Stimulated activated naive CD4-positive, alpha-beta T cell (primary cell): Measurements from ENCODE around the gene SLC9A3.

Experiments used
- DNase-seq, 6 experiments: peaks; one replicate each; lab custom pipeline; 2025; lab: John Stamatoyannopoulos, UW

Gene SLC9A3

DNA sequence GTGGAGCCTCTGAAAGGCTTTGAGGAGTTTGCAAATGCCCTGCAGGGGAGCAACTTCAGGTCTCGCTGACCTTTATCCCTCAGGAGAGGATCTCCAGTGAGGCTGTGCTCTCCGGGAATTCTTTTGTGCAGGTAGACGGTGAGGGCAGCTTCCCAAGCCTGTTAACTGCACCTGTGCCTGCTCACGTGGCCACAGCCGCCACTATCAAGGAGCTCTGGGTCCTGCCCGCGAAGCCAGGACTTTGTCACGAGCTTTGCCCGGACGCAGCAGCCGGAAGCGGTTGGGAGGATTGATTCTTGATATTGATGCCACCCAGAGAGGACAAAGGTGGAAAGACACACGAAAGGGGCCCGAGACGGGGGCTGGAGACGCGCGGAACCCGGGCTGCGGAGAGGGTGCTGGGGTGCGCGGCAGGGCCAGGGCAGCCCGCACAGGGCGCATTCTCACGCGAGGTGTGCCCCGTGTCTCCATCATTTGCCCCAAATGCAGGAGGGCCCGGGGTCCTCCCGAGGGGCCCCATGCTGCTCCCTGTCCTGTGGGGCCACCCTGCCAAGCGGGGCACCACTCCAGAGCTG, 18.2 kb downstream of the SLC9A3 start:
- DNase-seq, result no peak

DNA sequence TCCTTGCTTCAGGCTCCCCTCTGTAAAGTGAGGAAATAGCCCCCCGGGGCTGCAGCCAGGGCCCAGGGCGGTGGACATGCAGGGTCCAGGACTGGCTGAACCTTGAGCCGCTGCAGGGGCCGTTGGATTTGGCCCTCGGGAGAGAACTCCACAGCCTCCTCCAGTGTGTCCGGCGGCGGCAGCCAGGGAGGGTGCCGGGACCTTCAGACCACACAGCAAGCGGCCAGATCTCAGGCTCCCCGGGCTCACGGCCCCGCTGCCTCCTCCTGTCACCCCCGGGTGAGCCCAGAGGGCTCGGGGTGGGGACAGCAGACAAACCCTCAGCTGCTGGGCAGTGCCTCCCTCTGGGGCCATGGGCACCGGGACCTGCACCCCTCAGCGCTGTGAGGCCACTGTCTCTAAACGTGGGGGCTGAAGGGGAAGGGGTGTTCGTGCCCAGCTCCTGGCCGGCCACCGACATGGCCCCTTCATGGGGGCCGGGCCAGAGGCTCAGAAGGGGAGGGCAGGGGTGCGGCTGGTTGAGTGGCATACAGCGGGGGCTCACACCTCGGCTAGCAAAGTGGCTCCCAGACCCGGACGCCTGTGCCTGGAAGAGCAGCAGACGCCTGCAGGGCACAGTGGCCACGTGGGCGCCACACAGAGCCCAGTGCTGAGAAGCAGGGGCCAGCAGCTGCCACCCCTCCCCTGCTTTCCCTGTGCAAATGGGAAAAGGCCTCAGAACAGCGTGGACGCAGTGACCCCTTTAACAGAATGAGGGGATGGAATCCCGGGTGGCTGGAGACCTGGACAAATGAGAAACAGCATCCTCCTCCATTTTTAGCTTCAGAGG, 19.7 kb downstream of the SLC9A3 start:
- DNase-seq, result no peak

- no peak for DNase-seq
Measured at GRCh38 chr5:502325-503079, 21.7 kb downstream of the SLC9A3 start.

DNA sequence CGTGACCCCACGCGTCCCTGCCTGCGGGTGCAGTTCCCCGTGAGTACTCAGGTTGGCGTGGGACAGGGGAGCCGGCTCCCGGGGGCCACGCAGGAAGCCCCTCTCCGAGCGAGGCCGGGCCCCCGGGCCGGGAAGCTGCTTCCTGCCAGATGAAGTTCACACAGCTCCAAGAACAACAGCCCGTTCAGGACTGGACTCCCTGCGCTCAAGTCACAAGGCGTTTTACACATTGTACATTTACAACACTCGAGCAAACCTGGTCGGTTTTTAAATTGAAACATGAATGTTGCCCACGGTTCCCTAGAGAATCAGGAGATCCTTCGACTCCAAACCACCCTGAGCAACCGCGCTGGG, 22.4 kb downstream of the SLC9A3 start:
- no peak for DNase-seq

- no peak for DNase-seq
Measured at GRCh38 chr5:501105-501830, 23.0 kb downstream of the SLC9A3 start.

DNA sequence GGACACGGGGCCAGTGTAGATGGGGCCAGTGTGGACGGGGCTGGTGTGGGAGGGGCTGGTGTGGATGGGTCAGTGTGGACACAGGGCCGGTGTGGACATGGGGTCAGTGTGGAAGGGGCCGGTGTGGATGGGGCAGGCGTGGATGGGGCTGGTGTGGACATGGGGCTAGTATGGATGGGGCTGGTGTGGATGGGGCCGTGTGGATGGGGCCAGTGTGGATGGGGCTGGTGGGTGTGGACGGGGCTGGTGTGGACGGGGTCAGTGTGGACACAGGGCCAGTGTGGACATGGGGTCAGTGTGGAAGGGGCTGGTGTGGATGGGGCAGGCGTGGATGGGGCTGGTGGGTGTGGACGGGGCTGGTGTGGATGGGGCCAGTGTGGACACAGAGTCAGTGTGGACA, 23.8 kb downstream of the SLC9A3 start:
- no peak for DNase-seq

- DNase-seq, result no peak
Measured at GRCh38 chr5:499233-500209, 24.7 kb downstream of the SLC9A3 start.

GRCh38 chr5:497871-498509, 26.3 kb downstream of the SLC9A3 start:
- no peak for DNase-seq

DNA sequence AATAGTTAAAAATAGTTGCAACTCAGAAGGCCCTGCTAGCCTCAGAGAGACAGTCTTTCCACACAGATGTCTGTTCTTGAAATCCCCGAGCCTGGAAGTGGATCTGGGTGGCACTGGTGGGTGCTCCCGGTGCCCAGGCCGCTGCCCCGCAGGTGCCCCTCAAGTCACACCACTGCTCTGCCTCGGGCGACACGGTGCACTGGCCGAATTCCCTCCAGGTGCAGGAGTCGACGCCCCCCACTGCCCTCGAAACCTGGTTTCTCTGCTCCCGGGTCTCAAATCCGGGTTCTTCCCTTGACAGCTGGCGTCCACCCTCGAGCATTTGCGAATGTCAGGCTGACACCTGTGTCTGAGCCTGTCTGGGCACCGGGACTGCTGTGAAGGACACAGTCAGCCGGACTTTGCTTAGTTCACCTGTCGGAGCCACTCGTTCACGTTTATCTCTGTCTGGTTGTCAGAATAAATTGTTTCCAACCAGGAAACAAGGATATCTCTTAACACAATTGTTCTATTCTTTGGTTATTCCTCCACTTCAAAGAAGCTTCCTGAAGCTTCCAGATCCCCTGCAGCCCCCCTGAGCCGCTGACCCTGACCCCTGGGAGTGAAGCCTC, 27.1 kb downstream of the SLC9A3 start:
- no peak for DNase-seq

DNA sequence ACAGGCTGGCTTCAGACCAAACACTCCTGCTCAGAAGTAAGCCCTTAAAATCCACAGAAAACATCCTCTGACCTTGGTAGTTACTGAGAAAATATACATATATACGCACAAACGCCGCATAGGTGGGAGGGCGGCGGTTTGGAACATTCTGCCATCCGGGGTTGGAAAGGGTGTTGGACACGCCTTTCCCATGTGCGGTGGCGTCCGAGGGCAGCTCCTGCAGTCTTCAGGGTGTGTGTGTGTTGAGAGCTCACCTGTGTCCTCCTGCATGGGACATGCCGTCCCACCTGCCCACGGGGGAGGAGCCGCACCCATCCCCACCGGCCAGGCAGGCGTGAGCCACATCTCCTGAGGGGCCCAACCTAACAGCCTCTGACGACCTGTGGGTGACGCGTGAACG, 28.2 kb downstream of the SLC9A3 start:
- no peak for DNase-seq

DNA sequence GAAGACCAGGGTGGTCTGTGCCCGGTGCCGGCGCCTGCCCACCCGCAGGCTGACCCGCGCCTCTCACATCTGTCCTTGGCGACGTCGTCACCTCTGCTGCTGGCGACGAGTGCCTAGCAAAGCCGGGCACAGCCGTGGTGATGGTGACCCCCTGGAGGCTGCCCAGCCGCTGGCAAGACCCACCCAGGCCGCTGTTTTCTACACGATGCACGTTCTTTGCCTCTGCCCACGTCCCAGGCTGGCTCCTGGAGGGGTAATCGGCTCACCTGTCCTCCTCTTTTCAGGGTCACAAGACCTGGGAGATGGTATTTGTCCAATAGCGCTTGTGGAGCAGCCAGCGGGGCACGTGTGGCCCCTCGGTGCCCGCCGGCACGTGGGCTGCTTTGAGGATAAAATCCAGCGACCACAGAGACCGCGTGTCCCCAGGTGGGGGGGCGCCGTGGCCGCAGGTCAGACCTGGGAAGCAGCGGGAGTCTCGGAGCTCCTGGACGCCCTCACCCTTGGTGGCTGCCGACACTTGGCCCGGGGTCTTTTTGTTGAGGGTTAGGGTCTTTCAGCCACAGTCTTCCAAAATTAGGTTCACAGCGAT, 29.5 kb downstream of the SLC9A3 start:
- DNase-seq, result no peak

DNA sequence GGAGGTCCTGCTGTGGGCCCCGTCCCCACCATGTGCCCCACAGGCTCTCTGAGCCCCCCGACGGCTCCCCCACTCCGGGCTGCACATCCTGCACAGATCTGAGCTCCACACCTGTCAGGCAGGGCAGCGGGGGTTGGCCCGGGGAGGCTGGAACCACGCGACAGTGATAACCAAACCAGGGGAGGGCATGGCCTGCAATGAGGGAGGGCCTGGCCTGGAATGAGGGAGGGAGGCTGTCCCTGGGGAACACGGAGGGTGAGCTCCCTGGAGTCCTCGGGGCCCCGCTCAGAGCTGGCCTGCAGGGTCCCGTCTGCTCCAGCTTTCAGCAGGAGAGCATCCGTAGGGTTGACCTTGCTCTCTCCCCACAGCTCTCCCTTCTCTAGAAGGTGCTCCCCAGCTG, 30.5 kb downstream of the SLC9A3 start:
- no peak for DNase-seq

DNA sequence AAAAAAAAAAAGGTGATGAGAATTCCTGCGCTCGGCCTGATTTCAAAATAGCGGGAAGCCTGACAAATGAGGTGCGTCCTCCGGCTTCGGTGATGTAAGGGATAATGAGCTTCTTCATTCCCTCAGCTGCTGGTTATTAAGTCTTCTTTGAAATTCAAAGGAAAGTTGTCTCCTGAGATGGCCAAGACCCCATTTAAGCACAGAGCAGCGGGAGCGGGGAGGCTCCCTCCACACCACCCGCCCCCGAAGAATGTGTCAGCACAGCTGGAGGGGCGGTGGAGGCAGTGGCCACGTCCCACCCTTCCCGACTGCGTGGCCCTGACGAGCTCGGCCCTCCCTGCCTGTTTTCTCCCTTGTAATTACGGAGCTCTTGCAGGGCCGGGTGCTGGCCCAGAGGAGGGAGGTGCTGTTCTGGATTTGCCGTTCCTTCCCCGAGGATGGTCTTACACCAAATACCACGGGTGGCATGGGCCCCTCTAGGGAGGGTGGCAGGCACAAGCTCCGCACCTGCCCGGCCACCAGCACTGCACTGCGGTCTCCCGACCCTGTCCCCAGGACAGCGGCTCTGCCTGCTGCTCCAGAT, 31.0 kb downstream of the SLC9A3 start:
- no peak for DNase-seq

- DNase-seq, result no peak
Measured at GRCh38 chr5:492314-492893, 31.8 kb downstream of the SLC9A3 start.

GRCh38 chr5:491856-492155, 32.4 kb downstream of the SLC9A3 start:
- no peak for DNase-seq

DNA sequence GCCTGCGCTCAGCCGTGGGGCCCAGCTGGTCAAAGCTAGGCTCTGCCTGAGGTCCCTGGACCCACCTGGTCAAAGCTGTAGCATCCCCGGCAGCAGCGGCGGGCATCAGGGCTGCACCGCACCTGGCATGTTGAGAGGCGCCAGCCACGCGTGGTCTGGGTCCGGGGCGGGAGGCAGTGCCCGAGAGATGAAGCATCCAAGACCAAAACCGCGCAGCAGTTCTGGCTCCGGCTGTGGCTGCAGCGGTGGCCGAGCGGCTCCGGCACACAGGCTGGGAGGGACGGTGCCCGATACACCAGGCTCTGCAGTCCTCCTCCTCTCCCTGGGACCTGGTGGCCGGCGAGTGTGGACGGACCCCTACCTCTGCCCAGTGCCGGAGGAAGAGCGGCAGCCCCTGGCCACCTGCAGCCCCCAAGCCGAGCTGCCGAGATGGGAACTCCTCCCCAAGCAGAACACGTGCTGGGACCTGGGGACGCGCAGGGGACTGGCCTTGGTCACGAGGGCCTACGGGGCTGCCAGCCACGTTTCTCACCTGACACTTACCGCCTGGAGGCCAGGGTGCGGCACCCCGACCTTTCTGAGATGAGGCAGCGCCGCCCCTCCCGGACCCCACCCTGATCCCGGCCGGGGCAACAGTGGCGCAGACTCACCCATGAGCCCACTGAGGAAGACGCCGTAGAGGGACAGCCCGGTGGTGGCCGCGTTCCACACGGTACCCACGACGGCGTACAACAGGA, 33.0 kb downstream of the SLC9A3 start:
- DNase-seq, result no peak

DNA sequence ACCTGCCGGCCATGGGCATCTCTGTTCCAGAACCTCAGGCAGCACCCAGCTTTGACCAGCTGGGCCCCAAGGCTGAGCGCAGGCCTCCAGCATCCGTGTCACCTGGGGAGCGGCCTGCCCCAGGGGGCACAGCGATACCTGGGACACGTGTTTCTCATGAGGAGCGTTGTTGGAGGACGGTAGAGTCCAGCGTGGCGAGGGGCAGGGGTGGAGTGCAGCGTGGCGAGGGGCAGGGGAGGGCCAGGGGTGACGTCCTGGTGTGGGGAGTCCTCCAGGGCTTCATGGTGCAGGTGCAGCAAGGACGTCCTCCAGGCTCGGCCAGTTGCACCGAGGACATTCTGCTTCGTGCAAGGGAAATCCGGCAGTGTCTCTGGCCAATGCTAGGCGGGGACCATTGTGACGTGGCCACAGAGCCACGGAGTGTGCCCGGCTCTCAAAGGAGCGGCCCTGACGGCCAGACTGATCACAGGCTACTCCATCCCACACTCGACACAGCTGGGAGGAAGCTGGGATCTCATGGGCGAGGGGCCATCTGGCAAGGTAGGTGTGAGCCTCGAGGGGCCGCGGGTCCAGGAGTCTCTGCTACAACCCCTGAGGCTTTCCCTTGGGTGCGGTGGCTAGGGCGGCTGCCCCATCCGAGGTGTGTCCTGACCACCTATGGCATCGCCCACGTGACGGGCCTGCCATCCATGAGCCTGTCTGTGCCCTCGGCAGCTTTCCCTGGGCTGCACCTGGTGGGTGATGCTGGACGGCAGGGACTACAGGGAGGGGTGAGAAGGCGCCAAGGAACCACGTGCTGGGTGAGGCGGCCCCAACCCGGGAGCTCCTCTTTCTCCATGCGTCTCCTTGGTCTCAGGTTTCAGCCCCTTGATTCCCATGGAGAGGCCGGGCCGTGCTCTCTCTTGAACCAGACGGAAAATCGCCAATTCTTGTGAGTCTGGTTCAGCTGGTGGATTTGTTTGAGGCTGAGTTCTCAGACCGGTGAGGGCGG, 33.8 kb downstream of the SLC9A3 start:
- no peak for DNase-seq

GRCh38 chr5:489689-490080, 34.6 kb downstream of the SLC9A3 start:
- no peak for DNase-seq
